Forelimb muscle (tissue), 1 donor: ENCODE measurements around the gene PRPS2. TPM values are rescaled to one million over a fixed set of nuclear protein-coding genes. Genes with fewer than 3 reads are reported as not detected.

Experiments used
- DNase-seq: peaks from one replicate; pipeline ENCODE4 v3.0.0-alpha.2; 2013; ENCODE audit warnings: low read depth
- polyA plus RNA-seq: library from polyadenylated mRNA; unstranded; fragments of 120-200 nt; gene quantifications from one replicate; pipeline ENCODE4 v1.2.1, GENCODE V29; 2013; ENCODE audit not compliant: insufficient read length

The PRPS2 gene
- 6.8 TPM for polyA plus RNA-seq

GRCh38 chrX:12791257-12792228 is at the start of gene PRPS2:
PRPS2 (plus strand) TSS chrX:12791412; CDS start chrX:12791498, 86 bp downstream.
- no peak for DNase-seq

GRCh38 chrX:12741416-12741815 is 49.8 kb upstream of the PRPS2 start:
- DNase-seq, result no peak

- no peak for DNase-seq
These were observed 43.8 kb upstream of the PRPS2 start for GRCh38 chrX:12747433-12747832.

- DNase-seq, result no peak
These were observed 39.3 kb upstream of the PRPS2 start for GRCh38 chrX:12751887-12752286.

- DNase-seq, result no peak
These were observed 37.8 kb upstream of the PRPS2 start for GRCh38 chrX:12753366-12753765.

- DNase-seq, result no peak
These were observed 32.9 kb upstream of the PRPS2 start for GRCh38 chrX:12758291-12758690.

- DNase-seq, result no peak
These were observed 23.4 kb upstream of the PRPS2 start for GRCh38 chrX:12767856-12768255.

- no peak for DNase-seq
These were observed 22.7 kb upstream of the PRPS2 start for GRCh38 chrX:12768491-12768890.

- no peak for DNase-seq
These were observed 20.8 kb upstream of the PRPS2 start for GRCh38 chrX:12770440-12770839.

GRCh38 chrX:12771445-12772069 is 19.7 kb upstream of the PRPS2 start:
- DNase-seq, result no peak

- DNase-seq, result no peak
These were observed 13.5 kb upstream of the PRPS2 start for GRCh38 chrX:12777670-12778069.

GRCh38 chrX:12779534-12779933 is 11.7 kb upstream of the PRPS2 start:
- no peak for DNase-seq

GRCh38 chrX:12788645-12789044 is 2.6 kb upstream of the PRPS2 start:
- DNase-seq, result no peak

GRCh38 chrX:12789976-12790375 is 1.2 kb upstream of the PRPS2 start:
- DNase-seq, result no peak

GRCh38 chrX:12790885-12791256 is 341 bp upstream of the PRPS2 start:
- DNase-seq, result no peak

GRCh38 chrX:12792711-12793110 is 1.5 kb downstream of the PRPS2 start:
- no peak for DNase-seq

- no peak for DNase-seq
These were observed 3.4 kb downstream of the PRPS2 start for GRCh38 chrX:12794654-12795053.

GRCh38 chrX:12798601-12799000 is 7.4 kb downstream of the PRPS2 start:
- DNase-seq, result no peak

GRCh38 chrX:12799118-12799517 is 7.9 kb downstream of the PRPS2 start:
- DNase-seq, result no peak

- DNase-seq, result no peak
These were observed 11.5 kb downstream of the PRPS2 start for GRCh38 chrX:12802741-12803140.

- no peak for DNase-seq
These were observed 13.4 kb downstream of the PRPS2 start for GRCh38 chrX:12804655-12805054.

GRCh38 chrX:12805333-12805732 is 14.1 kb downstream of the PRPS2 start:
- no peak for DNase-seq

- no peak for DNase-seq
These were observed 20.4 kb downstream of the PRPS2 start for GRCh38 chrX:12811658-12812057.
